ENCODE data around the gene TRIM62.

DNA sequence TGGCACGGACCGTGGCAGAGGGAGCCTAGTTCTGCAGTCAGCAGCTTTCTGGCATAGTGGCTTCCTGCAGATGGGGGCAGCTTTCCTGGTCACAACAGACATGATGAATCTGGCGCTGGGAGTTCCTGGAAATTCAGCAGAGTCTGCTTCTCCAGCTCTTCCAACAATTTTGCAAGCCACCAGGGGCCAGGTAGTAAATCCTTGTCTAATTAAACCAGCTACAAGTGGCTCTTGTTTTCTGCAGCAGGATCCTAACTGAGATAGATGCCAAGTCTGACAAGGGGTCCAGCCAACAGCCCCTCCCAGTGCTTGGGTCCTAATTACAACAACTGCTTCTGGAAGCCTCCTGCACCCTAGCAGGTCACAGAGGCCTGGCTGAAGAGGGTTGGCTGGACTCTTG is 35.8 kb downstream of the TRIM62 start:
- TF ChIP-seq, protein P1, sequence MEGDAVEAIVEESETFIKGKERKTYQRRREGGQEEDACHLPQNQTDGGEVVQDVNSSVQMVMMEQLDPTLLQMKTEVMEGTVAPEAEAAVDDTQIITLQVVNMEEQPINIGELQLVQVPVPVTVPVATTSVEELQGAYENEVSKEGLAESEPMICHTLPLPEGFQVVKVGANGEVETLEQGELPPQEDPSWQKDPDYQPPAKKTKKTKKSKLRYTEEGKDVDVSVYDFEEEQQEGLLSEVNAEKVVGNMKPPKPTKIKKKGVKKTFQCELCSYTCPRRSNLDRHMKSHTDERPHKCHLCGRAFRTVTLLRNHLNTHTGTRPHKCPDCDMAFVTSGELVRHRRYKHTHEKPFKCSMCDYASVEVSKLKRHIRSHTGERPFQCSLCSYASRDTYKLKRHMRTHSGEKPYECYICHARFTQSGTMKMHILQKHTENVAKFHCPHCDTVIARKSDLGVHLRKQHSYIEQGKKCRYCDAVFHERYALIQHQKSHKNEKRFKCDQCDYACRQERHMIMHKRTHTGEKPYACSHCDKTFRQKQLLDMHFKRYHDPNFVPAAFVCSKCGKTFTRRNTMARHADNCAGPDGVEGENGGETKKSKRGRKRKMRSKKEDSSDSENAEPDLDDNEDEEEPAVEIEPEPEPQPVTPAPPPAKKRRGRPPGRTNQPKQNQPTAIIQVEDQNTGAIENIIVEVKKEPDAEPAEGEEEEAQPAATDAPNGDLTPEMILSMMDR (IDR thresholded peaks at IDR 0.05): no peak
- TF ChIP-seq POLR2A (IDR thresholded peaks at IDR 0.05): no peak

Measured in Peyer's patch (tissue), 4 donors.